GM12892 (cell line): Measurements from ENCODE around the gene KDM4D.
A peak's percentile ranks its signal among the peaks of the same experiment; 100 is the strongest.
"Not testable (repeated sequence)": the region's sequence is repeated elsewhere in the genome, so short reads cannot be mapped to it uniquely, and the experiment has no call there.

Experiments
- DNase-seq: peaks from one replicate; pipeline ENCODE4 v3.0.0; 2011; ENCODE audit not compliant: insufficient read length
- FAIRE-seq: peaks from 2 replicates; lab custom pipeline; 2011; peaks lifted over from hg19 to GRCh38; lab: Jason Lieb, UNC
- POLR2A ChIP-seq: IDR thresholded peaks from 2 replicates; pipeline ENCODE4 v1.6.1; 2011; ENCODE audit warnings: low read depth, low read length, control low read depth
- POLR2AphosphoS5 ChIP-seq: IDR thresholded peaks from 2 replicates; pipeline ENCODE4 v1.6.1; 2011; ENCODE audit warnings: low read depth, low read length, control low read depth
- TAF1 ChIP-seq: IDR thresholded peaks from 2 replicates; pipeline ENCODE4 v1.6.1; 2011; ENCODE audit warnings: low read depth, mild to moderate bottlenecking, control low read depth, low read length, borderline replicate concordance

KDM4D gene

GRCh38 chr11:95011376-95011775 lies 37.9 kb downstream of the KDM4D start:
- FAIRE-seq, result no peak

GRCh38 chr11:95014184-95014821 lies 40.8 kb downstream of the KDM4D start:
- no peak for FAIRE-seq

More at GRCh38 chr11:95011376-95011775, 37.9 kb downstream of the KDM4D start:
- DNase-seq, result no peak
- TF ChIP-seq POLR2A (no peak), POLR2AphosphoS5 (no peak), TAF1 (no peak)

GRCh38 chr11:95016139-95016538 lies 42.6 kb downstream of the KDM4D start:
- no peak for FAIRE-seq
- no peak for DNase-seq

More at GRCh38 chr11:95014184-95014821, 40.8 kb downstream of the KDM4D start:
- DNase-seq, result no peak
- TF ChIP-seq POLR2AphosphoS5 (no peak), POLR2A (no peak), TAF1 (no peak)

GRCh38 chr11:95021468-95021867 lies 48.0 kb downstream of the KDM4D start:
- not testable (repeated sequence) for DNase-seq, FAIRE-seq

More at GRCh38 chr11:95016139-95016538, 42.6 kb downstream of the KDM4D start:
- TF ChIP-seq POLR2A, result no peak
- TF ChIP-seq TAF1, result no peak
- TF ChIP-seq POLR2AphosphoS5, result no peak

GRCh38 chr11:95024958-95025357 lies 51.4 kb downstream of the KDM4D start, which contains the start of gene KDM4E:
TSS of gene KDM4E (plus strand) at chr11:95025258. CDS start at chr11:95025558, 300 bp downstream.
- no peak for FAIRE-seq

GRCh38 chr11:95025594-95025993 lies 52.1 kb downstream of the KDM4D start:
- not testable (repeated sequence) for DNase-seq, FAIRE-seq

More at GRCh38 chr11:95024958-95025357, 51.4 kb downstream of the KDM4D start, which contains the start of gene KDM4E:
- DNase-seq, result no peak
- TF ChIP-seq POLR2A (no peak), TAF1 (no peak), POLR2AphosphoS5 (no peak)

GRCh38 chr11:95028357-95028756 lies 54.8 kb downstream of the KDM4D start:
- TF ChIP-seq TAF1, result no peak
- TF ChIP-seq POLR2AphosphoS5, result no peak
- TF ChIP-seq POLR2A, result no peak
- DNase-seq (no peak), FAIRE-seq (no peak)

GRCh38 chr11:95033051-95033450 lies 59.5 kb downstream of the KDM4D start:
- DNase-seq, result no peak
- TF ChIP-seq POLR2A (no peak), TAF1 (no peak), POLR2AphosphoS5 (no peak)
- peak; percentile 40 for FAIRE-seq

- TF ChIP-seq POLR2A (no peak), POLR2AphosphoS5 (no peak), TAF1 (no peak)
- FAIRE-seq, result no peak
- DNase-seq, result no peak
Observed at GRCh38 chr11:95035316-95035715, 61.8 kb downstream of the KDM4D start.

GRCh38 chr11:95037356-95038035 lies 64.0 kb downstream of the KDM4D start:
- not testable (repeated sequence) for FAIRE-seq, DNase-seq

- no peak for DNase-seq
- FAIRE-seq, result no peak
- no peak for TF ChIP-seq TAF1
- no peak for TF ChIP-seq POLR2AphosphoS5
- TF ChIP-seq POLR2A, result no peak
Observed at GRCh38 chr11:95042239-95042638, 68.7 kb downstream of the KDM4D start.

- no peak for TF ChIP-seq TAF1
- no peak for TF ChIP-seq POLR2AphosphoS5
- no peak for TF ChIP-seq POLR2A
- FAIRE-seq, result no peak
- DNase-seq, result no peak
Observed at GRCh38 chr11:95042906-95043305, 69.4 kb downstream of the KDM4D start.
